GM12875 (cell line): Measurements from ENCODE around the gene BMP8A.
"Not testable (repeated sequence)": the region's sequence is repeated elsewhere in the genome, so short reads cannot be mapped to it uniquely, and the experiment has no call there.

Experiments
- H3K4me3 ChIP-seq: one replicate; pipeline ENCODE4 v1.5.1; 2011; ENCODE audit warnings: low read depth, low read length, control low read depth
- CTCF ChIP-seq: IDR thresholded peaks from 2 replicates; pipeline ENCODE4 v1.5.1; 2011; ENCODE audit warnings: low read depth, mild to moderate bottlenecking, control low read depth, inconsistent platforms, low read length, moderate library complexity, borderline replicate concordance; ENCODE audit not compliant: insufficient read depth

The BMP8A gene

GRCh38 chr1:39484564-39484963 lies 6.9 kb upstream of the BMP8A start:
- no peak overlapping the region for H3K4me3 ChIP-seq
- TF ChIP-seq CTCF = no peak

DNA sequence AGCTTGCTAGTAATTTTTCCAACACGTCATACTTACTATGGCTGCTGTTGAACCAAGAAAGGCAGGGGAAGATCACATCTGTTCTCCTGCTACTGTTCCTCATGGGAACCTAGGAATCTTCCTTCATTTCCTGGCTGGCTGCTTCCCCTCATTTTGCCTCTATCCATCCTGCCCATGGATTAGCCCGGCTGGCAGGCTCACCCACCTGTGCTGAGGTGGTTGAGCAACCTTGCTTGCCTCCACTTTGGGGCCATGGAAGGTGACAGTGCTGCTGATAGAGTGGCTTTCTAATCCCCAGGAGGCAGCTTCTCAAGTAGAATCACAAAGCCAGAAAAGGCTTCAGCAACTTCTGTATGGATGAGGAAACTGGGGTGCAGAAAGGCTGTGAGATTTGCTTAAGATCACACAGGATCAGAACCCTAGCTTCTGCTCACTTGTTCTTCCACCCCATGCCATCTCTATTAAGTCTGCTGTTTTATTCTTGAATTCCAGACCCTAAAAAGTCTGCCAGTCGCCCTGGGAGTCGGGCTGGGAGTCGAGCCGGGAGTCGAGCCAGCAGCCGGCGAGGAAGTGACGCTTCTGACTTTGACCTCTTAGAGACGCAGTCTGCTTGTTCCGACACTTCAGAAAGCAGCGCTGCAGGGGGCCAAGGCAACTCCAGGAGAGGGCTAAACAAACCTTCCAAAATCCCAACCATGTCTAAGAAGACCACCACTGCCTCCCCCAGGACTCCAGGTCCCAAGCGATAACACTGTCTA lies 6.2 kb upstream of the BMP8A start:
- no peak for TF ChIP-seq CTCF
- no peak overlapping the region for H3K4me3 ChIP-seq

DNA sequence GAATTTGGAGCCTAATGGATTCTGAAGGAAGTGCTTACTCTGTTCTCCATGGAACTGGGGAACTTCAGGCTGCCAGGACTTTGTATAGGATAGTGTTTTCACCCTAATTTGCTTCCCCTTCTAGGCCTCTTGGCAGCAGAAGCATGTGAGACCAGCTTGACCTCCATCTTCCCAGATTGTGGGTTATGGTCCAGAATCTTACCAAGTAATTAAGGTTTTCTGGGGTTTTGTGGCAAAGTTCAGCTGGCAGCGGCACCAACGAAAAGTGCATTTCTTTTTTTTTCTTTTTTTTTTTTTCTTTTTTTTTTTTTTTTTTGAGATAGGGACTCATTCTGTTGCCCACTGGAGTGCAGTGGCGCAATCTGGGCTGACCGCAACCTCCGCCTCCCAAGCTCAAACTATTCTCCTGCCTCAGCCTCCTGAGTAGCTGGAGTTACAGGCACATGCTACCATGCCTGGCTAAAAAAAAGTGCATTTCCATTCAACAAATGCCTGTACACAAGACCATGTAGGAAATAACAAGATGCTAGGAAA lies 3.4 kb upstream of the BMP8A start:
- H3K4me3 ChIP-seq = no peak overlapping the region
- no peak for TF ChIP-seq CTCF

GRCh38 chr1:39488793-39489566 lies 2.5 kb upstream of the BMP8A start:
- no peak for TF ChIP-seq CTCF
- no peak overlapping the region for H3K4me3 ChIP-seq

GRCh38 chr1:39489567-39490239 lies 1.7 kb upstream of the BMP8A start:
- H3K4me3 ChIP-seq = no peak overlapping the region

GRCh38 chr1:39490596-39491145 lies 765 bp upstream of the BMP8A start:
- no peak for TF ChIP-seq CTCF

More at GRCh38 chr1:39489567-39490239, 1.7 kb upstream of the BMP8A start:
- TF ChIP-seq CTCF = no peak

DNA sequence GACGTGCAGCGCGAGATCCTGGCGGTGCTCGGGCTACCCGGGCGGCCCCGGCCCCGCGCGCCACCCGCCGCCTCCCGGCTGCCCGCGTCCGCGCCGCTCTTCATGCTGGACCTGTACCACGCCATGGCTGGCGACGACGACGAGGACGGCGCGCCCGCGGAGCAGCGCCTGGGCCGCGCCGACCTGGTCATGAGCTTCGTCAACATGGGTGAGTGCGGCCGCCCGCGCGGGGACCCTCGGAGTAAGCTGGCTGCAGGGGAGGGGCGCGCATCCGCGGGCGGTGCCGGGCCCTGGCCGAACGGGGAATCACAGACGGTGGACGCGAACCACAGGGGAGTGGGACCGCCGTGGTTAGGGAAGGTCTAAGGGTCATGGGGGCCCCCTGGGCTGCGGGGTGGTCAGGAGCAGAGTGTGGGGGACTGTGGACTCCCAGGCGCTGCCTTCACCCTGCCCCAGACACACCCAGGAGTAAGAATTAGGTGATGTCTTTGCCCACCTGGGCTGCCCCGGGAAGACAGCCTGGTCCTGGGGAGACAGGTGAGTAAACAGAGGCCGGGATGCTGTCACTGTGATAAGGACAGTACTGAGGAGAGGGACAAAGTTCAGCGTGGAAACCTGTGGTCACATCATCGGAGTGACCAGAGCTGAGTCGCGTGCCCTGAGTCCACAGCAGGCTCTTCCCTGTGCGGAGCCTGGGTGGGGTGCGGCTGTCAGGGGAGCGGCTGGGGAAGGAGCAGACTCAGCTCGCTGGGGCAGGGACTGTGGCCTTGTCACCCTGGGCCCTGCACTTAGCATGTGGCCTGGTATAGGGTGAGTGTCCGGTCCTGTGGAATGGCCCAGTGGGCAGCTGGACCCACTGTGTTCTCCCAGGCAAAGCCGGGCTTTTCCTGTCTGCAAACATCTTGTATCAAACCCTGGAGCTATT lies 944 bp downstream of the BMP8A start:
- not testable (repeated sequence) for H3K4me3 ChIP-seq

More at GRCh38 chr1:39490596-39491145, 765 bp upstream of the BMP8A start:
- H3K4me3 ChIP-seq = peak overlapping the region; percentile 56

- H3K4me3 ChIP-seq = not testable (repeated sequence)
These were observed 1.8 kb downstream of the BMP8A start for GRCh38 chr1:39493043-39493810.
